Measurements from ENCODE around the gene IGFBP5.

DNA sequence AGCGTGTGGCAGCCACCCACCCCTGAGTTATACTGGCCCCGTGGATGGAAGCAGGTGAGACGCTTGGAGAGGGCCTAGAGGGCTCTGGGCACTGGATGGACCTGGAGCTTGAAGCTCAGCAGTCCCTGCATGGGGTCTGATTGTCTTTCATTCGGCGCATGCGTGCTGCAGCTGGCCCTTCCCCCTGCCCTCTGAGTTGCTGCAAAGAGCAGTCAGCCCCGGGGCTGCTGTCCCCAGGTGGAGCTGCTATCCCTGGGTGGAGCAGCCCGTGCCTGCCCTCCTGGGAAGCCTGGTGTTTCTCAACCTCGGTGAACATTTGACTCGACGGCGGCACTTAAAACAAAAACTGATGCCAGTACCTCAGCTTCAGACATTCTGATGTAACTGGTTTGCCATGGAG lies 29.6 kb downstream of the IGFBP5 start:
- TF ChIP-seq CTCF (IDR thresholded peaks at IDR 0.05 in 2 of 3, conservative IDR thresholded peaks at IDR 0.05 in 1 of 3; ENCODE audit: borderline replicate concordance in 1 of 3, insufficient read depth in 1 of 3, low read depth in 2 of 3, low read length in 2 of 3) = no peak
- TF ChIP-seq EZH2phosphoT487 (IDR thresholded peaks at IDR 0.05; ENCODE audit: borderline replicate concordance) = no peak
- TF ChIP-seq RAD21 (IDR thresholded peaks at IDR 0.05; ENCODE audit: low read depth) = no peak
- no peak for TF ChIP-seq EGR1 (IDR thresholded peaks at IDR 0.05; ENCODE audit: low read depth)
